Kidney epithelial cell (primary cell): ENCODE measurements around the gene TMED1. TPM values are rescaled to one million over a fixed set of nuclear protein-coding genes. Genes with fewer than 3 reads are reported as not detected.

Experiments
- DNase-seq: peaks from one replicate; pipeline ENCODE4 v3.0.0-alpha.2; 2010; ENCODE audit warnings: low read depth
- H3K27me3 ChIP-seq: 2 replicates; pipeline ENCODE4 v1.6.0; 2011; ENCODE audit warnings: low read length; ENCODE audit not compliant: control insufficient read depth, insufficient read depth
- H3K36me3 ChIP-seq: 2 replicates; pipeline ENCODE4 v1.5.1; 2011; ENCODE audit warnings: low read length; ENCODE audit not compliant: control insufficient read depth, insufficient read depth
- H3K4me3 ChIP-seq: 2 replicates; pipeline ENCODE4 v1.5.1; 2011; ENCODE audit warnings: low read depth, mild to moderate bottlenecking, control low read depth, low read length
- CTCF ChIP-seq: IDR thresholded peaks from 2 replicates; pipeline ENCODE4 v1.5.1; 2011; ENCODE audit warnings: mild to moderate bottlenecking, moderate library complexity, low read length, control low read depth, inconsistent platforms; ENCODE audit not compliant: insufficient read depth, poor library complexity, severe bottlenecking
- total RNA-seq: library from RNA; depleted of rRNA; stranded (reverse); fragments of >200 nt; gene quantifications from 2 replicates; pipeline ENCODE4 v1.2.3, GENCODE V29; 2015

Gene TMED1
- total RNA-seq, 1 donor from 2014 or later: 35.0 TPM

GRCh38 chr19:10815007-10815536, 20.9 kb downstream of the TMED1 start:
- H3K27me3 ChIP-seq: no peaks in the 10 kb centered on the region
- H3K4me3 ChIP-seq: no peak overlapping the region
- no peak for TF ChIP-seq CTCF
- H3K36me3 ChIP-seq: peaks cover 3% of the 10 kb centered on the region
- DNase-seq: no peak

- peaks cover 2% of the 10 kb centered on the region for H3K36me3 ChIP-seq
- peak; percentile 60 for DNase-seq
Observed at GRCh38 chr19:10812902-10813404, 23.1 kb downstream of the TMED1 start.

GRCh38 chr19:10812196-10812595, 23.8 kb downstream of the TMED1 start:
- TF ChIP-seq CTCF: no peak
- DNase-seq: no peak
- H3K4me3 ChIP-seq: no peak overlapping the region
- H3K27me3 ChIP-seq: no peaks in the 10 kb centered on the region
- H3K36me3 ChIP-seq: peaks cover 2% of the 10 kb centered on the region

More at GRCh38 chr19:10812902-10813404, 23.1 kb downstream of the TMED1 start:
- no peak overlapping the region for H3K4me3 ChIP-seq
- no peak for TF ChIP-seq CTCF
- no peaks in the 10 kb centered on the region for H3K27me3 ChIP-seq

- Histone ChIP-seq H3K27me3 (no peaks in the 10 kb centered on the region), H3K36me3 (peaks cover 2% of the 10 kb centered on the region), H3K4me3 (no peak overlapping the region)
- no peak for TF ChIP-seq CTCF
- no peak for DNase-seq
Observed at GRCh38 chr19:10811391-10812111, 24.5 kb downstream of the TMED1 start.

- DNase-seq: no peak
- H3K4me3 ChIP-seq: no peak overlapping the region
- no peaks in the 10 kb centered on the region for H3K27me3 ChIP-seq
- peaks cover 3% of the 10 kb centered on the region for H3K36me3 ChIP-seq
- no peak for TF ChIP-seq CTCF
Observed at GRCh38 chr19:10809651-10810285, 26.2 kb downstream of the TMED1 start.
